ENCODE results near the gene WDR6. TPM values are rescaled to one million over a fixed set of nuclear protein-coding genes. Genes with fewer than 3 reads are reported as not detected.

WDR6 gene
- total RNA-seq, 1 donor from 2014 or later = 72.4 TPM

- no peak for DNase-seq (ENCODE audit: low read depth in 2 of 2)
Observed at GRCh38 chr3:49015072-49015471, 7.9 kb downstream of the WDR6 start.

- DNase-seq (ENCODE audit: low read depth in 2 of 2) = no peak
Observed at GRCh38 chr3:49015765-49016164, 8.6 kb downstream of the WDR6 start.

GRCh38 chr3:49016414-49017228, 9.4 kb downstream of the WDR6 start:
- no peak for DNase-seq (ENCODE audit: low read depth in 2 of 2)

- DNase-seq (ENCODE audit: low read depth in 2 of 2) = no peak
Observed at GRCh38 chr3:49017229-49017970, 10.2 kb downstream of the WDR6 start.

- peak in 1 of 2 donors; percentile 71 for DNase-seq (ENCODE audit: low read depth in 2 of 2)
Observed at GRCh38 chr3:49017971-49018706, 10.9 kb downstream of the WDR6 start, which contains the start of gene DALRD3. Gene DALRD3 (minus strand): TSS chr3:49018580. CDS start chr3:49018564, 16 bp downstream.

- DNase-seq (ENCODE audit: low read depth in 2 of 2) = no peak
Observed at GRCh38 chr3:49018707-49019006, 11.5 kb downstream of the WDR6 start.

GRCh38 chr3:49019941-49020329, 12.7 kb downstream of the WDR6 start:
- no peak for DNase-seq (ENCODE audit: low read depth in 2 of 2)

- peak in 1 of 2 donors; percentile 46 for DNase-seq (ENCODE audit: low read depth in 2 of 2)
Observed at GRCh38 chr3:49020330-49021212, 13.4 kb downstream of the WDR6 start.

- DNase-seq (ENCODE audit: low read depth in 2 of 2) = peak; percentile 90 to 97
Observed at GRCh38 chr3:49021213-49021812, 14.1 kb downstream of the WDR6 start.

GRCh38 chr3:49021813-49022687, 14.9 kb downstream of the WDR6 start, which contains the start of gene NDUFAF3:
Gene NDUFAF3 (plus strand): TSS chr3:49022121. CDS start chr3:49022145, 24 bp downstream.
- DNase-seq (ENCODE audit: low read depth in 2 of 2) = peak; percentile 84 to 94

- DNase-seq (ENCODE audit: low read depth in 2 of 2) = no peak
Observed at GRCh38 chr3:49022688-49023171, 15.5 kb downstream of the WDR6 start.

- DNase-seq (ENCODE audit: low read depth in 2 of 2) = no peak
Observed at GRCh38 chr3:49023775-49024174, 16.6 kb downstream of the WDR6 start.

GRCh38 chr3:49024449-49024848, 17.3 kb downstream of the WDR6 start:
- no peak for DNase-seq (ENCODE audit: low read depth in 2 of 2)

GRCh38 chr3:49025005-49025792, 18.0 kb downstream of the WDR6 start:
- DNase-seq (ENCODE audit: low read depth in 2 of 2) = no peak

GRCh38 chr3:49025793-49026520, 18.8 kb downstream of the WDR6 start:
- no peak for DNase-seq (ENCODE audit: low read depth in 2 of 2)

GRCh38 chr3:49026536-49026935, 19.3 kb downstream of the WDR6 start:
- DNase-seq (ENCODE audit: low read depth in 2 of 2) = no peak

- DNase-seq (ENCODE audit: low read depth in 2 of 2) = no peak
Observed at GRCh38 chr3:49027634-49028033, 20.4 kb downstream of the WDR6 start.

- DNase-seq (ENCODE audit: low read depth in 2 of 2) = no peak
Observed at GRCh38 chr3:49028298-49028672, 21.1 kb downstream of the WDR6 start.

Measured in dermis microvascular lymphatic vessel endothelial cell (primary cell).